HUES6 (cell line): ENCODE results near the gene NOL3.
A peak's percentile ranks its signal among the peaks of the same experiment; 100 is the strongest.
"Not testable (repeated sequence)": the region's sequence is repeated elsewhere in the genome, so short reads cannot be mapped to it uniquely, and the experiment has no call there.

ENCODE experiments used
- H3K27ac ChIP-seq: 2 replicates; pipeline ENCODE4 v1.7.0; 2013; ENCODE audit warnings: low read depth, mild to moderate bottlenecking, low read length, inconsistent platforms
- H3K27me3 ChIP-seq: 2 replicates; pipeline ENCODE4 v1.6.1; 2013; ENCODE audit warnings: low read length; ENCODE audit not compliant: control insufficient read depth, insufficient read depth
- H3K36me3 ChIP-seq: 2 replicates; pipeline ENCODE4 v1.6.1; 2013; ENCODE audit warnings: low read length; ENCODE audit not compliant: control insufficient read depth, insufficient read depth
- H3K4me1 ChIP-seq: 2 replicates; pipeline ENCODE4 v1.6.1; 2013; ENCODE audit warnings: low read length; ENCODE audit not compliant: control insufficient read depth, insufficient read depth
- H3K4me3 ChIP-seq: 2 replicates; pipeline ENCODE4 v1.5.1; 2013; ENCODE audit warnings: low read depth, low read length
- H3K9ac ChIP-seq: one replicate; pipeline ENCODE4 v1.6.1; 2013; ENCODE audit warnings: mild to moderate bottlenecking, low read length
- H3K9me3 ChIP-seq: 2 replicates; pipeline ENCODE4 v1.6.1; 2013; ENCODE audit warnings: low read depth, low read length; ENCODE audit not compliant: control insufficient read depth, insufficient read depth

NOL3 gene

DNA sequence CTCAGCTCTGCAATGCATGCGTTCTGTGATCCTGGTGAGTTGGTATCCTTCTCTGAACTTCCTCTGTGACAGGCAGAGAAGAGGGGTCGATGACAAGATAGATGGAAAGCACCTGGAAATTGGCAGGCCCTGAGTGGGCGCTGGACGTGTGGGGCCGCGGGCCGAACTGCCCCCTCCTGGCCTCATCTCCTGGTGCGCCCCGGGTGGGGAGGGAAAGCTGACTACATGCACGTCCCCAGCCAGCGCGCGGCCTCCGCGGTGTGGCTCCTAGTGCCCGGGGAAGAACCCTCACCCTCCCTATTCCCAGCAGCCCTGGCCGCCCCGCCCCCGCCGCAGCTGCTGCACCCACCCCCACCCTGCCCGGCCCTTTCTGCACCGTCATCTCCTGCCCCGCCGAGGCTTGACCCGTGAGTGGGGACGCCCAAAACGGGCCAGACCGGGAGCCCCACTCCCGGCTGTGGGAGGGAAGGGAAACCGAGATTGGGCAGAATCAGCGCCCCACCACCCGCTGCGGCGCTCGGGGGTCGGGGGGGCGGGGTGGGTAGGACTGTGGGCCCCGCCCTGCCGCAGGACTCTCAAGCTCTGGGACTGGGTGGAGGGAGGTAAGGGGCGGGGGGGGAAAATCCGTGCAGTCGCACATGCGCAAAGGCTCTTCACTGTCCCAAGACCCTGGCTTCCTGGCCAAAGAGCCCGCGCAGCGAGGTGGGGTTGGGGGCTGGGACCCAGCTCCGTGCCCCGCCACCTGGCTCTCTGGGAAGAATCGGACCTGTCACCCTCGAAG is at the start of gene NOL3:
TSS of gene NOL3 (plus strand) at position 371 of the 781 bp plus-strand sequence.
- Histone ChIP-seq H3K27me3 (peaks cover 87% of the 10 kb centered on the region), H3K9me3 (no peaks in the 10 kb centered on the region), H3K4me3 (peak within 1 kb of the TSS; percentile 79), H3K4me1 (peaks cover 19% of the 10 kb centered on the region), H3K27ac (no peak within 1 kb of the TSS; the same call in 1 of the 2 replicates), H3K36me3 (no peaks in the 10 kb centered on the region), H3K9ac (peak within 1 kb of the TSS; percentile 65)

DNA sequence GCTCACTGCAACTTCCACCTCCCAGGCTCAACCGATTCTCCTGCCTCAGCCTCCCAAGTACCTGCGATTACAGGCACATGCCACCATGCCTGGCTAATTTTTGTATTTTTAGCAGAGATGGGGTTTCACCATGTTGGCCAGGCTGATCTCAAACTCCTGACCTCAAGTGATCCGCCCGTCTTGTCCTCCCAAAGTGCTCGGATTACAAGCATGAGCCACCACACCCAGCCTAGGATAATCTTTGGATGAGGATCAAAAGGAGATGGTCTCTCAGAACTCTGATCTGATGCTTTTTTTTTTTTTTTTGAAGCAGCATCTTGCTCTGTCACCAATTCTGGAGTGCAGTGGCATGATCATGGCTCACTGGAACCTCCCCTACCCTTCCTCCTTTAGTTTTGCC is 47.5 kb upstream of the NOL3 start:
- H3K9me3 ChIP-seq, H3K4me3 ChIP-seq, H3K9ac ChIP-seq, H3K27ac ChIP-seq, H3K4me1 ChIP-seq, H3K27me3 ChIP-seq: not testable (repeated sequence)
- peaks cover 44% of the 10 kb centered on the region for H3K36me3 ChIP-seq

DNA sequence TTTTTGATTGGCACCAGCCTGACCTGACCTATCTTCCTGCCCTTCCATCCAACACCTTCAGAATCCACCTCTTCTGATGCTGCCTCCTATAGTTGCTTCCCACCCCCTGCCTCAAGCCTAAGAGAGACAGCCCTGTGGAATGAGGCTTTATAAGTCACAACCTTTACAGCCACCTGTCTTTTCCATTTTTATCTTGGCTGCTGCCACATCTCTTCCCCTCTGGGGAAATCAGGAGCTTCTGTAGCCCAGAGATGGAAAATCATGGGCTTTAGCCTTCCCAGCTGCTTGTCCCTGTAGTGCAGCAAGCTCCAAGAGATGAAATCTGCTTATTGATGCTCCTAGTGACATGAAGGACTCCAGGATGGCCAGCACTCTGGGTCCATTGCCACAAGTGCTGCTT is 41.9 kb upstream of the NOL3 start:
- Histone ChIP-seq H3K27me3 (no peaks in the 10 kb centered on the region), H3K36me3 (peaks cover 50% of the 10 kb centered on the region), H3K9me3 (no peaks in the 10 kb centered on the region), H3K4me1 (no peaks in the 10 kb centered on the region), H3K4me3 (no peak overlapping the region), H3K27ac (no peak overlapping the region), H3K9ac (no peak overlapping the region)

DNA sequence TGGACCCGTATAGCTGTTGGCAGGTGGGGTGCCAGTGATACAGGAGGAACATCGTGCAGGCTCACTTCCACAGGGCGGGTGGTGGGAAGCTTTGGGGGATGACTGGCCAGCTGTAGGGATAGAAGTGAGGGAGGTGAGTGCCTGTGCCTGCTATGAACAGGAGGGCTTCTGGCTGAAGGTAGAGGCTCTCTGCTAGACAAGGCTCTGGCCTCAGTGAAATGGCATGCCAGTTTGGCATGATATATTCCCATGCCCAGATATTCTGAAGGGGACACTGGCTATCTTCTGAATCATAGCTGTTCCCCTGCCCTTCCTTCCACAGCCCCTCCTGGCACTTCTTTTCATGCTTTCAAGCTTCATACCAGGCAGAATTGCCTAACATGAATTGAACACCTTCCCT is 41.5 kb upstream of the NOL3 start:
- no peak overlapping the region for H3K27ac ChIP-seq
- H3K9ac ChIP-seq, result no peak overlapping the region
- no peak overlapping the region for H3K4me3 ChIP-seq
- H3K4me1 ChIP-seq, result no peaks in the 10 kb centered on the region
- H3K9me3 ChIP-seq, result no peaks in the 10 kb centered on the region
- H3K27me3 ChIP-seq, result no peaks in the 10 kb centered on the region
- peaks cover 48% of the 10 kb centered on the region for H3K36me3 ChIP-seq

DNA sequence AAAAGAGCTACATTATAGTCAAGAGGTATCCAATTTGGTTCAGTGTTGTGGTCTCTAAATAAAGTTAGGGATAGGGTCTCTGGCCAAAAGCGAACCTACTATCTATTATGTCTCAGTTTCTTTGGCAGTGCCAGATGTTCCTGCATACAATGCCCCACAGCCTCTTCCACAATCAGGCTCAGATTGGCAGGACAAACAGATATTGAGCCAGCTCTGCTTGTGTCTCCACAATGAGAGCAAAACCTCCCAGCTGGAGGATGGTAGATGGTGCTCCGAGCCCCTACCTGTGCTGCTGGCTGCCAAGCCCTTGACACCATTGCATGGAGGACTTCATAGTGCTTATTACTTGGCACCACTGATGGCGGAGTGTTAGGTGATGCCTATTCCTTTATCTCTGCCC is 40.9 kb upstream of the NOL3 start:
- H3K9me3 ChIP-seq, result no peaks in the 10 kb centered on the region
- H3K27ac ChIP-seq, result no peak overlapping the region
- no peaks in the 10 kb centered on the region for H3K4me1 ChIP-seq
- H3K4me3 ChIP-seq, result no peak overlapping the region
- H3K27me3 ChIP-seq, result no peaks in the 10 kb centered on the region
- peaks cover 49% of the 10 kb centered on the region for H3K36me3 ChIP-seq
- H3K9ac ChIP-seq, result no peak overlapping the region

DNA sequence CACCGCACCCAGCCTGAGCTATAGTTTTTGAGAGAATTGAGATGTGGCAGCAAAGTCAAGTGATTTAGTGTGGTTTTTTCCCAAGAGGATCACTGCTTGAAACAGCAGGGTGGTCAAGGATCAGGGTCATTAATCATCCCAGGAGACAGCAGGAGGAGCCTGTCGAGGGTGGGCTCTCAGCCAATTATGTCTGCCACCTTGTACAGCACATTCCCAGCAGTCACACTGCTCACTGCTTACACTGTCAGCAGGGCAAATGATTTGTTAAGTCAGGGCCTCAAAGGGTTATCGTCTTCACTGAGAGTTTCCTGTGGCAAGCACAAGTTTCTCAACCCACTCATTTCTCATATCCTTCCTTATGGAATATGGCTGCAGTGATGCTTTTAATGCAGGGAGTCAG is 32.7 kb upstream of the NOL3 start:
- Histone ChIP-seq H3K36me3 (peaks cover 80% of the 10 kb centered on the region), H3K9me3 (no peaks in the 10 kb centered on the region), H3K27me3 (no peaks in the 10 kb centered on the region)

DNA sequence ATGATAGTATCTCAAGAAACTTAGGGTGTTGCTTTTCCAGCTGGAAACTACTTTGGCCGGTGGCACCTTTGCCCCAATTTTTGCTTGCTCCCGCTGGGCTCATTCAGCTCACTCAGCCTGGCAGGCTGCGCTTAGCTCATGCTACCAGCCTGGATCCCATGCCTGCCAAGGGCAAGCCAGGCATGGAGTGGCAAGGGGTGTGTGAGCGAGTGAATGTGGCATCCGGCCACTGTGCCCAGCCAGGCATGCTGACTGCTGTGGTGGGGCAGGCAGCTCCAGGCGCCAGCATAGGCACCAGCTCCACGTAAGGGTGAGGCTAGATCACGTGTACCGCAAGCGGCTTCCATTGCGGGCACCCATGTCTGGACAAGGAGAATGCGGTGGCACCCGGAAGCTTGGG is 28.9 kb upstream of the NOL3 start:
- Histone ChIP-seq H3K27ac (no peak overlapping the region), H3K9me3 (no peaks in the 10 kb centered on the region), H3K4me3 (no peak overlapping the region), H3K36me3 (peaks cover 86% of the 10 kb centered on the region), H3K9ac (no peak overlapping the region), H3K4me1 (no peaks in the 10 kb centered on the region), H3K27me3 (no peaks in the 10 kb centered on the region)

More for the DNA sequence above, 32.7 kb upstream of the NOL3 start:
- no peak overlapping the region for H3K4me3 ChIP-seq
- no peaks in the 10 kb centered on the region for H3K4me1 ChIP-seq
- H3K9ac ChIP-seq, result no peak overlapping the region
- H3K27ac ChIP-seq, result no peak overlapping the region

DNA sequence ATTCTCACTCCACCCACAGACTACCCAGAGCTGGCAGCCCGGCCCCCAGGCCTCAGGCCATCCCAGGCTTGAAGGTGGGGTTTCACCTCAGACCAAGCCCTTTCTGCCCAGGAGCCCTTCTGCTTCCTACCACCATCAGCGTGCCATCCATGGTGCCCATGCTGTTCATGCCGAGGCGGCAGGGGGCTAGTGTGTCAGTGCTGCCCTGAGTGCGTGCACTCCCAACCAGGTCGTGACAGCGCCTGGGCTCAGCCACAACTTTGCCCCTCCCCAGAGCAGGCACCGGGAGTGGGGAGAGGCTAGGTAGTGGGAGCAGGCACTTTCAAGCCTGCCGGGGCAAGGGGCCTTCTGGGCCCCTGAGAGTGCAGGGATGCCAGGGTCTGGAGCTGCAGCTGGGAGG is 28.0 kb upstream of the NOL3 start:
- no peaks in the 10 kb centered on the region for H3K27me3 ChIP-seq
- H3K36me3 ChIP-seq, result peaks cover 90% of the 10 kb centered on the region
- no peaks in the 10 kb centered on the region for H3K4me1 ChIP-seq
- no peak overlapping the region for H3K27ac ChIP-seq
- H3K9ac ChIP-seq, result no peak overlapping the region
- no peaks in the 10 kb centered on the region for H3K9me3 ChIP-seq
- no peak overlapping the region for H3K4me3 ChIP-seq

DNA sequence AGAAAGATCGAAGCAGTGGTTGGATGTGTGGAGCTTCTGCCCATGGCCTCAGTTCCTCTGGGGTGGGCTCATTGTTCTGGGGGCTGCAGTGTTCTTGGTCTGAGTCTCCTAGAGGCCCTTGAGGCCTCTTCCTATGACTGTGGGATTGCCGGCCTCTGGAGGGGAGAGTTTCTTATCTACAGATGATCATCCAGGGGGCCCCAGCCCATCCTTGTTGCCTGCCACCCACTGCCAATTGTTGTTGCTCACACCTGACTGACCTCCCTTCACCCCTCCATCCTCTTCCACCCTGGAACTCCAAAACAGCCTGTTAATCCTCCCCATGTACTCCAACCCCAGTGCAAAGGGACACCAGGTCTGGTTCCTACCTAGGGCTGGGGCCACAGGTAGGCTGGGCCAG is 25.4 kb upstream of the NOL3 start:
- Histone ChIP-seq H3K9me3 (no peaks in the 10 kb centered on the region), H3K9ac (no peak overlapping the region), H3K4me1 (no peaks in the 10 kb centered on the region), H3K4me3 (no peak overlapping the region), H3K27me3 (no peaks in the 10 kb centered on the region), H3K27ac (no peak overlapping the region), H3K36me3 (peaks cover 91% of the 10 kb centered on the region)

DNA sequence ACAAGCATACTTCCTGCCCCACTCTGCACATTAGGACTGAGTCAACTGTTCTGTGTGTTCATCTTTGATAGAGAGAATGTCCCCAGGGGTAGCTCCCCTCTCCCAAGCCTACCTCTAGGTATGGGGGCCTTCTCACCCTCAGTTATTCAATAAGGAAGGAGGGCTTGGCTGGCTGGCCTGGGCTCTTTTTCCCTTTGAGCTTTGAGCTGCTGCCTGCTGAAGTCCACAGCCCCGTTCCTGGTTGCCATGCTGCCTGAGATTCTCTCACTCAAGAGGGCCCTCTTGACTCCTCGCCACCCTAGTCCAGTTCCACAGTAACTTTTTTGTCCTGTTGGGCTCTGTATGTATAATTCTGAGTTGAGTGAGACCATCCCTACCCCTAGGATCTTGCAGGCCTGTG is 24.6 kb upstream of the NOL3 start:
- Histone ChIP-seq H3K4me1 (no peaks in the 10 kb centered on the region), H3K4me3 (no peak overlapping the region), H3K27ac (no peak overlapping the region), H3K27me3 (peaks cover 5% of the 10 kb centered on the region; the same call in 1 of the 2 replicates), H3K9ac (no peak overlapping the region), H3K9me3 (no peaks in the 10 kb centered on the region), H3K36me3 (peaks cover 83% of the 10 kb centered on the region)

DNA sequence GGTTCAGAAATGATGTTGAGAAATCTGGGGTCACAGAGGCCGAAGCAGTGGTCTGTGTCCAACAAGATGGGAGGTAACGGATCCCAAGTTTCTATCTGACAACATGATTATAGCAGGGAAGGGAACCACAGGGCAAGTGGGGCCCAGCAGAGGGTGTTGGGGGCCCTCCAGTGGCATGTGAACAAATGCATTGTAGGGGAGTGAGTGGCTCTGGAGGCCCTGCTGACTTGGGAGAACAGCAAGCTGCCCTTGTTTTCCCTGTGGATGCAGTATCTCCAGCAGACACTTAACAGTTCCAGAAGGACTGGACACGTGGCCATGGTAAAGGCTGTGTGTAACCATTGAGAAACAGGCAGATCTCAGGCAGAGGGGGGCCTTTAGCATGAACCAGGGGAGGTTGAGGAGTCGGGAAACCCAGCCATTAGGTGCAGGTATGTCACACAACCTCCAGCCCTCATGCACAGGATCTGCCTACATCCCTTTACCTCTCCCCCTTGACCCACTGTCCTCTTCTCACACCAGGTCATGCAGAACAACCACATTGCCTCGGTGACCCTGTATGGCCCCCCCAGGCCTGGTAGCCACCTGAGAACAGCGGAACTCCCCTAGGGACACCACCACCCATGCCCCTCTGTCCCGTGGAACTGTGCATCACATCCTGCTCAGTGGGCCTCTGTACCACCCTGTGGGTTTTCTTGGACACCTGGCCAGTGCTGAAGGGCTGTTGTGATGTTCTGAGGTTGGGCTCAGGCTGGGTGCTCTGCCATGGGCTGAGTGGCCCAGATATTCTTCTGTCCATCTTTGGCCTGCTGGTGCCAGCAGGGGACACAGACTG is 23.6 kb upstream of the NOL3 start:
- Histone ChIP-seq H3K27me3 (peaks cover 15% of the 10 kb centered on the region), H3K36me3 (peaks cover 73% of the 10 kb centered on the region), H3K27ac (no peak overlapping the region), H3K4me1 (0 out of 2 replicates have a peak, but pooled peaks cover 4% of the 10 kb centered on the region), H3K4me3 (no peak overlapping the region), H3K9me3 (no peaks in the 10 kb centered on the region), H3K9ac (no peak overlapping the region)
